Upper lobe of right lung (tissue), 1 donor: ENCODE data around the gene MON2. TPM values are rescaled to one million over a fixed set of nuclear protein-coding genes. Genes with fewer than 3 reads are reported as not detected.
"Not testable (repeated sequence)": the region's sequence is repeated elsewhere in the genome, so short reads cannot be mapped to it uniquely, and the experiment has no call there.

Source experiments
- ATAC-seq: fragments of 200-7000 bp; cut with Tn5 transposase; one replicate; pipeline ENCODE4 v1.9.1; 2020; ENCODE audit warnings: mild to moderate bottlenecking, moderate library complexity
- DNase-seq: peaks from one replicate; pipeline ENCODE4 v3.0.0-alpha.2; 2020
- H3K27ac ChIP-seq: fragments of 200-600 bp; one replicate; pipeline ENCODE4 v1.8.0; 2022
- H3K27me3 ChIP-seq: fragments of 200-600 bp; one replicate; pipeline ENCODE4 v1.8.0; 2022; ENCODE audit warnings: mild to moderate bottlenecking
- H3K36me3 ChIP-seq: fragments of 200-600 bp; one replicate; pipeline ENCODE4 v1.8.0; 2022
- H3K4me1 ChIP-seq: fragments of 200-600 bp; one replicate; pipeline ENCODE4 v1.8.0; 2022
- H3K4me3 ChIP-seq: fragments of 200-600 bp; one replicate; pipeline ENCODE4 v1.8.0; 2022; ENCODE audit warnings: mild to moderate bottlenecking
- H3K9me3 ChIP-seq: fragments of 200-600 bp; one replicate; pipeline ENCODE4 v1.8.0; 2022
- intact Hi-C: fragments of 100-400 bp; cut with DNase I; formaldehyde crosslinking; loops from one replicate; pipeline ENCODE4 v1.11.0; 2022
- total RNA-seq: library from RNA; stranded (reverse); fragmentation: NEBNext Ultra II Directional; extraction: Animal tissue kit (Norgen Biotek cat#: 25700); gene quantifications from one replicate; pipeline ENCODE4 v1.2.1, GENCODE V29; 2021
- TF ChIP-seq, protein P1 (sequence below): fragments of 200-600 bp; IDR thresholded peaks from one replicate; pipeline ENCODE4 v1.8.0; 2022; ENCODE audit warnings: antibody characterized with exemption
- donor health status: DM: no; HTN: yes; CAD: no; lungs with severe emphysema.

The MON2 gene
- total RNA-seq, 1 donor from 2014 or later: 58.2 TPM

DNA sequence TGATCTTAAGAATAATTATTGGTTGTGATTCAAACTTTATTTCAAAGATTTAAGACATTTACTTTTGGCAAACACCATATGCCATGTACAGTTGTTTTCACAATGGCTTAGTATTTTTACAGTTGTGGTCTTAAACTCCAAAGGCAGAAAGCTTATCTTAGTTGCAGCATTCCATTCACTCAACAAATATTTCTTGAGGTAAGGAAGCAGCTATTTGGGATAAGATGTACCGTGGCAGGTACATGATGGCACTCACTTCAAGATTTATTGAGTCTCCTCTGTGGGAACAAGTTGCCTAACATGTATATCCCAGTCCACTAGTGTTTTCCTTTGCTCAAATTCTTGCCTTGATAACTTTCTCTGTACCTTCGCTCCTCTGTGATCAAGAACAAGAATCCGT lies 8.0 kb upstream of the MON2 start:
- TF ChIP-seq, protein P1, sequence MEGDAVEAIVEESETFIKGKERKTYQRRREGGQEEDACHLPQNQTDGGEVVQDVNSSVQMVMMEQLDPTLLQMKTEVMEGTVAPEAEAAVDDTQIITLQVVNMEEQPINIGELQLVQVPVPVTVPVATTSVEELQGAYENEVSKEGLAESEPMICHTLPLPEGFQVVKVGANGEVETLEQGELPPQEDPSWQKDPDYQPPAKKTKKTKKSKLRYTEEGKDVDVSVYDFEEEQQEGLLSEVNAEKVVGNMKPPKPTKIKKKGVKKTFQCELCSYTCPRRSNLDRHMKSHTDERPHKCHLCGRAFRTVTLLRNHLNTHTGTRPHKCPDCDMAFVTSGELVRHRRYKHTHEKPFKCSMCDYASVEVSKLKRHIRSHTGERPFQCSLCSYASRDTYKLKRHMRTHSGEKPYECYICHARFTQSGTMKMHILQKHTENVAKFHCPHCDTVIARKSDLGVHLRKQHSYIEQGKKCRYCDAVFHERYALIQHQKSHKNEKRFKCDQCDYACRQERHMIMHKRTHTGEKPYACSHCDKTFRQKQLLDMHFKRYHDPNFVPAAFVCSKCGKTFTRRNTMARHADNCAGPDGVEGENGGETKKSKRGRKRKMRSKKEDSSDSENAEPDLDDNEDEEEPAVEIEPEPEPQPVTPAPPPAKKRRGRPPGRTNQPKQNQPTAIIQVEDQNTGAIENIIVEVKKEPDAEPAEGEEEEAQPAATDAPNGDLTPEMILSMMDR: no peak
- intact Hi-C loops: no loop called here
- Histone ChIP-seq H3K36me3 (no peaks in the 10 kb centered on the region), H3K9me3 (no peaks in the 10 kb centered on the region), H3K27me3 (no peaks in the 10 kb centered on the region), H3K4me3 (no peak overlapping the region), H3K27ac (no peak overlapping the region), H3K4me1 (no peaks in the 10 kb centered on the region)
- no peak for ATAC-seq
- no peak for DNase-seq

DNA sequence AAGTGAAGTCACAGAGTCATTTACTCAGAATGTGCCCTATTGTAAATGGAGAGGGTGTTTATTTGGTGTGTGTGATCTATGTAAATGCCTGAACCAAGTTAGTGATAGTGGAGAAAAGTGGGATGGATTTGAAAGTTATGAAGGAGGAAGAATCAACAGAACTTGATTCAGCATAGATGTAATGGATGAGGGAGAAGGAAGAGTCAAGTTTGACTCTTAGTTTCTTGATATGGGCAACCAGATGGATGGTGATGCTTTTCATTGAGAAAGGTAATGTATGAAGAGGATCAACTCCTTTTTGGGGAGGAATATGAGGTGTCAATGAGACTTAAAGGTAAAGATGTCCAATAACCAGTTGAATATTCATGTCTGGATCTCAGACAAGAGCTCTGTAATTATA lies 6.7 kb upstream of the MON2 start:
- intact Hi-C loops: no loop called here
- DNase-seq (no peak), ATAC-seq (no peak)
- no peak overlapping the region for H3K4me3 ChIP-seq
- H3K4me1 ChIP-seq: no peaks in the 10 kb centered on the region
- no peak overlapping the region for H3K27ac ChIP-seq
- H3K36me3 ChIP-seq: no peaks in the 10 kb centered on the region
- H3K27me3 ChIP-seq: no peaks in the 10 kb centered on the region
- no peaks in the 10 kb centered on the region for H3K9me3 ChIP-seq
- TF ChIP-seq, protein P1: no peak

DNA sequence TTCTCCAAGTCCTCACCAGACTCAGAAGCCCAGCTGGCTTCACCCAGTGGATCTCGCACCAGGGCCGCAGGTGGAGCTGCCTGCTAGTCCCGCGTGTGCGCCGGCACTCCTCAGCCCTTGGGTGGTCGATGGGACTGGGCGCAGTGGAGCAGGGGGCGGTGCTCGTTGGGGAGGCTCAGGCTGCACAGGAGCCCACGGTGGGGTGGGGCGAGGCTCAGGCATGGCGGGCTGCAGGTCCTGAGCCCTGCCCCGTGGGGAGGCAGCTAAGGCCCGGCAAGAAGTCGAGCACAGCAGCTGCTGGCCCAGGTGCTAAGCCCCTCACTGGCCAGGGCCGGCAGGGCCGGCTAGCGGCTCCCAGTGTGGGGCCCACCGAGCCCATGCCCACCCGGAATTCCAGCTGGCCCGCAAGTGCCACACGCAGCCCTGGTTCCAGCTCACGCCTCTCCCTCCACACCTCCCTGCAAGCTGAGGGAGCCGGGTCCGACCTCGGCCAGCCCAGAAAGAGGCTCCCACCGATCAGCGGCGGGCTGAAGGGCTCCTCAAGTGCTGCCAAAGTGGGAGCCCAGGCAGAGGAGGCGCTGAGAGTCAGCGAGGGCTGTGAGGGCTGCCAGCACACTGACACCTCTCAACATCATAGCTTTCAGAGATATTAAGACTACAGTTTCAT lies 5.3 kb upstream of the MON2 start:
- intact Hi-C loops, H3K9me3 ChIP-seq, H3K36me3 ChIP-seq, H3K27ac ChIP-seq, H3K4me1 ChIP-seq, H3K27me3 ChIP-seq, DNase-seq, ATAC-seq, H3K4me3 ChIP-seq: not testable (repeated sequence)

DNA sequence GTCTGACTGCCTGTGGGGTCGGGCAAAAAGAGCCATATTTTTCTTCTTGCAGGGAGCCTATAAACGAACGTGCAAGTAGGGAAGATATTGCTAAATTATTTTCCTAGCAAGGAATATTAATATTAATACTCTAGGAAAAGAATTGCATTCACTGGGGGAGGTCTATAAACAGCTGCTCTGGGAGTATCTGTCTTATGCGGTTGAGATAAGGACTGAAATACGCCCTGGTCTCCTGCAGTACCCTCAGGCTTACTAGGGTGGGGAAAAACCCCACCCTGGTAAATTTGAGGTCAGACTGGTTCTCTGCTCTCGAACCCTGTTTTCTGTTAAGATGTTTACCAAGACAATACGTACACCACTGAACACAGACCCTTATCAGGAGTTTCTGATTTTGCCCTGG lies 3.4 kb upstream of the MON2 start:
- ATAC-seq, intact Hi-C loops, H3K4me1 ChIP-seq, H3K4me3 ChIP-seq, DNase-seq, H3K27ac ChIP-seq, H3K27me3 ChIP-seq, H3K36me3 ChIP-seq, H3K9me3 ChIP-seq: not testable (repeated sequence)

DNA sequence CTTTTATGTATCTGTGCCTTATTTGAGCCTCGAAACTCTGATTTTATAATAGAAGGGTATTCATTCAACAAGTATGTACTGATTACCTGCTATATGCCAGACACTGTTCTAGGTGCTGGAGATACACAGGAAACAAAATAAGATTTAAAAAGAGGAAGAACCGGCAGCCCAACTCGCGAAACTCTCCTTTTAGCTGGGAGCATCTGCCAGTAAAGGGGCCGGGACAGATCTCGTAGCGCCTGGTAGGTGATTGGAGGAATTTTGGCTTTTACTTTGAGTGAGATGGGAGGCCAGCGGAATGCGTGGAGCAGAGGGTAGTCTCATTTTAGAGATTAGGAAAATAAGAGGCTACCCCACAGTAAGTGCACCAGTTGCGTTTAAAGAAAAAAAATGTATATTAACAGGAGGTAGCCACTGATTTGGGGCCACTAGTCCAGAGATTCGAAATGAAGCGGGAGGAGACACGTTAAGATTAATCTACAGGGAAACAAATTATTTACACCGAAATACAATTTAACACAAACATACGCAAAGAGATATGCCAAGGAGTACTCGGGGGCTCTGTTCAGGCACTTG lies 520 bp upstream of the MON2 start:
- Histone ChIP-seq H3K4me3 (peak overlapping the region; percentile 72), H3K9me3 (no peaks in the 10 kb centered on the region), H3K27me3 (no peaks in the 10 kb centered on the region), H3K4me1 (peaks cover 21% of the 10 kb centered on the region), H3K36me3 (no peaks in the 10 kb centered on the region), H3K27ac (peak overlapping the region; percentile 90)
- ATAC-seq: peak; percentile 54
- DNase-seq: no peak
- TF ChIP-seq, protein P1: no peak
- intact Hi-C loops: no loop called here

DNA sequence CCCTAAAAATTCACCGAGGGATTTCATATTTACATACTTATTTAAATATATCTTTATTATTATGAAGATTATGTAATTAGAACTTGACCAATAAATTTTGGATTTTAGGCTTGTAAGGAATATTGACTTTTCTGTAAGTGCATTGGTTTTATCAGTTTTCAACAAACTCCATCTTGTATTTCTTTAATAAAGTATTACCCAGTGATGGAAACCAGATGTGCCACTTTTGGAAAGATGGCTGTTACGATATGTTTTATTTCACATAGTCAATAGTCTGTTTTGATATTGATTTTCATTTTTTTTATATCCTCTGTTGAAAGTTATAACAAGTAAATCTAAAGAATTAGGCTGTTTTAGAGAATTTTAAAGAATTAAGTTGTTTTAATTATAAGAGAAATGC lies 1.8 kb downstream of the MON2 start:
- H3K27ac ChIP-seq: no peak overlapping the region
- intact Hi-C loops: no loop called here
- H3K9me3 ChIP-seq: no peaks in the 10 kb centered on the region
- H3K36me3 ChIP-seq: no peaks in the 10 kb centered on the region
- TF ChIP-seq, protein P1: no peak
- H3K4me1 ChIP-seq: peaks cover 21% of the 10 kb centered on the region
- peak overlapping the region; percentile 72 for H3K4me3 ChIP-seq
- DNase-seq (no peak), ATAC-seq (no peak)
- no peaks in the 10 kb centered on the region for H3K27me3 ChIP-seq

DNA sequence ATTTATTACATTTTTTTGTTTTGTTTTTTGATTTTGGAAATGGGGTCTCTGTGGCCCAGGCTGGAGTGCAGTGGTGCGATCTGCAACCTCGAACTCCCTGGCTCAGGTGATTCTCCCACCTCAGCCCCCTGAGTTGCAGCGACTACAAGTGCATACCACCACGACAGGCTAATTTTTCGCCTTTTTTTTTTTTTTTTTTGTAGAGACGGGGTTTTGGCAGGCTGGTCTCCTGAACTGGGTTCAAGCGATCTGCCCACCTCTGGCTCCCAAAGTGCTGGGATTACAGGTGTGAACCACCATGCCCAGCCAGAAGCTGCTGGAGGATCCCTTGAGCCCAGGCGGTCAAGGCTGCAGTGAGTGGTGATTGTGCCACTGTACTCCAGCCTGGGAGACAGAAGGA lies 2.3 kb downstream of the MON2 start:
- no peak for DNase-seq
- Histone ChIP-seq H3K36me3 (no peaks in the 10 kb centered on the region), H3K27ac (no peak overlapping the region), H3K27me3 (no peaks in the 10 kb centered on the region), H3K4me1 (peaks cover 21% of the 10 kb centered on the region), H3K9me3 (no peaks in the 10 kb centered on the region), H3K4me3 (no peak overlapping the region)
- no peak for ATAC-seq
- intact Hi-C loops: no loop called here
- TF ChIP-seq, protein P1: no peak
